AG08396 (cell line): Measurements from ENCODE around the gene GLMN.

Source experiments
- DNase-seq: peaks from one replicate; pipeline ENCODE4 v3.0.0; 2012; ENCODE audit warnings: low spot score, mixed read lengths

GLMN gene, protein sequence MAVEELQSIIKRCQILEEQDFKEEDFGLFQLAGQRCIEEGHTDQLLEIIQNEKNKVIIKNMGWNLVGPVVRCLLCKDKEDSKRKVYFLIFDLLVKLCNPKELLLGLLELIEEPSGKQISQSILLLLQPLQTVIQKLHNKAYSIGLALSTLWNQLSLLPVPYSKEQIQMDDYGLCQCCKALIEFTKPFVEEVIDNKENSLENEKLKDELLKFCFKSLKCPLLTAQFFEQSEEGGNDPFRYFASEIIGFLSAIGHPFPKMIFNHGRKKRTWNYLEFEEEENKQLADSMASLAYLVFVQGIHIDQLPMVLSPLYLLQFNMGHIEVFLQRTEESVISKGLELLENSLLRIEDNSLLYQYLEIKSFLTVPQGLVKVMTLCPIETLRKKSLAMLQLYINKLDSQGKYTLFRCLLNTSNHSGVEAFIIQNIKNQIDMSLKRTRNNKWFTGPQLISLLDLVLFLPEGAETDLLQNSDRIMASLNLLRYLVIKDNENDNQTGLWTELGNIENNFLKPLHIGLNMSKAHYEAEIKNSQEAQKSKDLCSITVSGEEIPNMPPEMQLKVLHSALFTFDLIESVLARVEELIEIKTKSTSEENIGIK

DNA sequence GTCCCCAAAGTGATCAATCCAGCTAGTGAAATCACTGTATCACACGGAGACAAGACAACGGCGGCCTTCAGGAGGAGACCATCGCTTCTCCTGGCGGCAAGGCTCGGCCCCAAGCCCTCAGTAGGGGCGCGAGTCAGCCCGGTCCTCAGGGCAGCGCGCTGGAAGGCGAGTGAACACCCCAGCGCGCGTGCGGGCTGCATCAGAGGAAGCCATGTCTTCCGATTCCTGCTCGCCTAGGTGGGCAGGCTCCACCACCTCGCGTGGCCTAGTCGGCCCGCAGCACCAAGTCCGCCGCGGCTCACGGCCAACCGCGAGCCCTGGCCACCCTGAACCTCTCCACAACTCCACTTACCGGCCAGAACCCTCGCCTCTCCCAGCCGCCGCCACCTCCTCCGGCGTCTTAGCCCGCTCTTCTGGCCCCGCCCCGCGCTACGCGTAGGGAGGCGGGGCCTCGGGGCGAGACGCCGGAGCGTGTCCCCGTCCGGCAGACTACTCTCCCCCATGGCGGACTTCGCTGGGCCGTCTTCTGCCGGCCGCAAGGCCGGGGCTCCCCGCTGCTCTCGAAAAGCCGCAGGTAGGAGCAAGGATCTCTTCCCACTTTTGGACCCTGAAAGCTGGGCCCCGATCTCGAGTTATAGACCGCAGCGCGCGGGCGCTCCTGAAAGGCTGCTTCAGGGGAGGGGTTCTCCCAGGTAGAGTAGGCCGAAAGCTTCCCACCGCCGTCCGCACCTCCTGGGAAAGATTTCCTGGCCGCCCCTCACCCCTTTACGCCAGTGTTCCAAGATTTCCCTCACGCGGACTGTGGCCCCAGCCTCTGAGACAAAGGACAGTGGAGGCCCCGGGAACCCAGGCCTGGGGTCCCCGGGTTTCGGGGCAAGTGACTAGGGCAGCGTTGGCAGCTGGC is at the start of gene GLMN, which contains the start of gene RPAP2:
TSS of gene GLMN (minus strand) at position 415 of the 904 bp plus-strand sequence. CDS start 988 bp downstream, outside the sequence.
TSS of gene RPAP2 (plus strand) at position 487 of the 904 bp plus-strand sequence. CDS start at position 502, 15 bp downstream.
- peak; percentile 91 for DNase-seq

DNA sequence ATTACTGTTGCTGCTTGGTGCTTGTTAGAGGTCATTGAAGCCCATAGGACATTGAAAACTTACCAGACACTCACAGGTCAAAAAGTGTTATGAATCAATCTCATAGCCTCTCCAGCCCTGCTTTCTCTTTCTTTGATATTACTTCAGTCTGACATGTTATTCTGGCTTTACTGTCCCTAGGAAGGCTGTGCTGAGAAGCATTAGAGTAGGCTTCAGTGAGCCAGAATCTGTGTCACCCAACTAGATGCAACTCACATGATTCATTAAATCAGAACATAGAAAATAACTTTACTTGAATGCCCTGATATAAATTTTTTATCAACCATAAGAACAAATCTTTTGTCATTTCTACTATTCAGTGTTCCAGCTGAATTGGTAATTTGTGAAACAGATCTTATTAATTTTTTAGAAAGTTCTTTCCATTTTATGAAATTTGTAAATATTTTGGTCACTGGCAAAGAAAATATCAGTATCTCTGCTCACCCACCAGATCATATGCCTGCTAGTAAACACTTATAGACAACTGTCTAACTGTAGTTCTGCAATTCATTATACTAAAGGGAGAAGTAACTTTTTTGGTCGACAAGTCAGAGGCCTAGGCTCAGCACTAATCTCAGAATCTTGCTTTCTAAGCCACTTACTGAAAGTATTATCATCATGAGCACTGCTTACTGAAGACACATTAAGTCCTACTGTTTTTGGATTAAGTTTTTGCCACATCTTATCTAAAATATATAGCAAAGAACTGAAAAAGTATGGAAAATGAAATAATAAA is 48.3 kb upstream of the GLMN start:
- no peak for DNase-seq

DNA sequence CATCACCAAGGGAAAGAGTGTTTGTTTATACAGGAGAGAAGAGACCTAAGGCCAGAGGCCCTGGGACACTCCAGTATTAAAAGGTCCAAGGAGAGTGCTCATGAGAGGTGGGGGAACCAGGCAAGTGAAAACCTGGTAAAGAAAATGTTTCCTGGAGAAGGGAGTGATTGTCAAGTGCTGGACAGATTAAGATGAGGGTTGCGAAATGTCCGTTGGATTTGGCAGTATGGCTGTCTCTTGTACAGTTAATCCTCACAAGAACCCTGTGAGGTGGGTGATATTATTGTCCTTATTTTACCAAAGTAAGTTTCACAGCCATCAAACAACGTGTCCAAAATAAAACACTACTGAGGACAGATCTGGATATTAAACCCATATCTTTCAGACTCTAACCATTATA is 44.3 kb upstream of the GLMN start:
- no peak for DNase-seq

DNA sequence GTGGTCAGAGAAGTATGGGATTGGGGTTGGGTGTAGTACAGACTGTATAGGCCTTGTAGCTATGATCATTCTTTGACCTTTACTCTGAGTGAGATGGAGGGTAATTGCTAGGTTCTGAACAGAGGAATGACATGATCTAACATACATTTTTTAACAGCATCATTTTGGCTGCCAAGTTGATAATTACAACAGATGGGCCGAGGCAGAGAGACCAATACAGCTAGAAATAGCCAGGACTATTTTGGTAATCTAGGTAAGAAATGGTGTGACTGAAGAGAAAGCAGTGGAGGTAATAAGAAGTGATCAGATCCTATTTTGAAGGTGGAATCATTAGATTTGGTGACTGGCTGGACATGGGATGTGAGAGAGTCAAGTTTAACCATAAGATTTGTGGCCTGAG is 43.6 kb upstream of the GLMN start:
- DNase-seq, result no peak

DNA sequence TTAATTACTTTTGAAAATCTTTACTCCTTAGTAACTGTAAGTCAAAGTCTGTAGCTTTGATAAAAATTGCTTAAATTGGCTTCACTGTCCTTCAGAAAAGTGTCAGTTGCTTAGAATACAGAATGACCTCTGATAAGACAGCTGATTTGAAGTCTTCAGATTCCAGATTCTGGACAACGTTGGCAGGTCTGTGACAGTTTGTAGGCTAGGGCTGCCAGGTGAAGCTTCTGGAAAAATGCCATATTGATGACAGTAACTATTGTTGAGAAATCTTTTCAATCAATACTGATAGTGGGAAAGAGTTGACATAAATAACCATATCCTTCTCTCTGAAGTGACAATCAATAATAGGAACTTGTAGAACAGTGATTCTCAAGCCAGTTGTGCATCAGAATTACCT is 41.4 kb upstream of the GLMN start:
- no peak for DNase-seq

DNA sequence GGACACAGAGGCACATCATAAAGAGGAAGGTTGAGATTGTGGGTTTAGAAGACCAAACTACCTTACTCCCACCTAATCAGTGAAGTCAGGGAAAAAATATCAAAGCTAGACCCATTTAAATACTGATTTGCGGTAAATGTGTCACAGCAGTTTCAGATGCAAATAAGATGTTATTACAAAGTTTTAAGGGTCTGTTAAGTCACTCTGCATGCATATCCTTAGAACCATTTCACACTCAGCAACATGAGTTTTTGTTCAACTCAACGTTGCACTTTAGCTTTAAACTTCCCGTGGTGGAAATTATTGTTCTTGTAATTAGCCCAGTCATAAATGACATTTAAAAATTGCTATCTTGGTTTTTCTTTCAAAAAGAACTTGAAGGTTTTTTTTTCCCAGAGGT is 34.9 kb upstream of the GLMN start:
- no peak for DNase-seq

DNA sequence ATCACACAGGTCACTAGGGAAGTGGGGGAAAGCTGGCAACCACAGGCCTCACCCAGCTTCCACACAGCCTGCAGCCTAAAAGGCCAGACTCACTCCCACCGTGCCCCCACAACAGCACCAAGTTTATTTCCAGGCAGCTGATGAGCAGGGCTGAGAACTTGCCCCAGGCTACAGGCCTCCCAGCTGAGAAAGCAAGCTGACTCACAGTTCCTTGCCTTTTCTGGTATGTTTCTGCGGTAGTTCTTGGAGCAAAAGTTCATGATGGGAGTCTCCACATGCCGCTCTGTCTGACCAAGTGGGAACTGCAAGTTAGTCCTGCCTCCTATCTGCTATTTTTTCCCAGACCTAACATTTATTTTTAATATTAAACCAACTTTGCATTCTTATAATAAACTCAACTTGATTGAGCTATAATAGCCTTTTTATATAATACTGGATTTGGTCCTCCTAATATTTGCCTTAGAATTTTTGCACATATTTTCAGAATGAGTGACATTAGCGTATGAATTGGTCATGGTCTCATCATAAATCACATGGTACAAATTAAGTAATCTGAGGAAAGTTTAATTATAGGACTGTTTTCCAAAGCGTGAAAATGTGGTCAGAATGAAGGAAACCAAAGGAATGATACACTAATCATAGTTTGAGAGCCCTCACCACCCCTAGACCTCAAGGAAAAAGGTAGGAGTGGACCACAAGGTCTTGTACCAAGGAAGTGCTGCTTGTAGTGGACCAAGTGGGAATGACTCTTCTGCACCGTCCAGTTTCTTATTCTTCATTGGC is 30.8 kb upstream of the GLMN start:
- no peak for DNase-seq

DNA sequence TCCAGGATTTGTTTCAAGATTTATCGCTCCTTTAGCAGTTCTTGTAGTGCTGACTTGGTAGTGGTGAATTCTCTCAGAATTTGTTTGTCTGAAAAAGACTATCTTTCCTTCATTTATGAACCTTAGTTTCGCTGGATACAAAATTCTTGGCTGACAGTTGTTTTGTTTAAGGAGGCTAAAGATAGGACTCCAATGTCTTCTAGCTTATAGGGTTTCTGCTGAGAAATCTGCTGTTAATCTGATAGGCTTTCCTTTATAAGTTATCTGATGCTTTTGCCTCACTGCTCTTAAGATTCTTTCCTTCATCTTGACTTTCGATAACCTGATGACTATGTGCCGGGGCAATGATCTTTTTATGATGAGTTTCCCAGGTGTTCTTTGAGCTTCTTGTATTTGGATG is 29.0 kb upstream of the GLMN start:
- DNase-seq, result no peak

DNA sequence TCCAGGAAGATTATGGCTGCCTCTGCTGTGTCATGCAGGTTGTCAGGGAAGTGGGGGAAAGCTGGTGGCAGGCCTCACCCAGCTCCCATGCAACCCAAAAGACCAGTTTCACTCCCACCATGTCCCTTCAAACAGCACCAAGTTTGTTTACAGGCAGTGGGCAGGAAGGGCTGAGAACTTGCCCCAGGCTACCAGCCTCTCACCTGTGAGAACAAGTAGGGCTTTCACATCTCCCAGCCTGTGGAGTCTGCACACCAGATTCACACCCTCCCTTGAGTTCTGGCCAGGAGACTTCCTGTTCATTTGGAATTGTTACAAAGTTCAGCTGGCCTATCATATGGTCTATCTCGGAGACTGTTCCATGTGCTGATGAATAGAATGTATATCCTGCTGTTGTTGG is 27.9 kb upstream of the GLMN start:
- DNase-seq, result no peak

DNA sequence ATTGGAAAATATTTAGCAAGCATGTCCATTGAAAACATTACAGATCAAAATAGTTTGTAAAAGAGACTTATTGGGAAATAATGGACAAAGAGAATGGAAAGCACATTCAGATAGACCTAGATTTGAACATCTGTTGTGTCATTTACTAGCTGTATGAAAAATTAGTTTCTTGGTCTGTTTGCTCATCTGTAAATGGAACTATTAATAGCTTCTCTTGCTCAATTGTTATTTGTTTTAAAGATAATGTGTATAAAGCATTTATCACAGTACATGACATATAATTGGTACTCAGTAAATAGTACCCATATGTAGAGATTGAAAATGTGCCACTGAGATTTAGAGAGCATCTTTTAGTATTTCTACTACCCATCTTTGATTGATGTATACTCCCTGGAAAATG is 26.0 kb upstream of the GLMN start:
- DNase-seq, result no peak

DNA sequence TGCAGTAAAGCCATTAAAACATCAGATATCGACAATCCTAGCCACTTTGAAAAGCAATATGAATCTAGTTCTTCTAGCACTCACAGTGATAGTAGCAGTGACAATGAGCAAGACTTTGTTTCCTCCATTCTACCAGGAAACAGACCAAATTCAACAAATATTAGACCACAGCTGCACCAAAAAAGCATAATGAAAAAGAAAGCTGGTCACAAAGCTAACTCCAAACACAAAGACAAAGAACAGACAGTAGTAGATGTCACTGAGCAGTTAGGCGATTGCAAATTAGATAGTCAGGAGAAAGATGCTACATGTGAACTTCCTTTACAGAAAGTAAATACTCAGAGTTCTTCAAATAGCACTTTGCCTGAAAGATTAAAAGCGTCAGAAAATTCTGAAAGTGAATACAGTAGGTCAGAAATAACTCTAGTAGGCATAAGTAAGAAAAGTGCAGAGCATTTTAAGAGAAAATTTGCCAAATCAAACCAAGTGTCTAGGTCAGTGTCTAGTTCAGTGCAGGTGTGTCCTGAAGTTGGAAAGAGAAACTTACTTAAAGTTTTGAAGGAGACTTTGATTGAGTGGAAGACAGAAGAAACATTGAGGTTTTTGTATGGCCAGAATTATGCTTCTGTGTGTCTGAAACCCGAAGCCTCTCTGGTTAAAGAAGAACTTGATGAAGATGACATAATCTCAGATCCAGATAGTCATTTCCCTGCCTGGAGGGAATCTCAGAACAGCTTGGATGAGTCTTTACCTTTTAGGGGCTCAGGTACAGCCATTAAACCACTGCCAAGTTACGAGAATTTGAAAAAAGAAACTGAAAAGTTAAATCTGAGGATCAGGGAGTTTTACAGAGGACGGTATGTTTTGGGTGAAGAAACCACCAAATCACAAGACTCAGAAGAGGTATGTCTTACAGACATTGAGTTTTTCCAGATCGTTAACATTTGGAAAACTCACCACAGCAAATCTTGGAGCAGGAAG is 25.0 kb upstream of the GLMN start:
- DNase-seq, result no peak

DNA sequence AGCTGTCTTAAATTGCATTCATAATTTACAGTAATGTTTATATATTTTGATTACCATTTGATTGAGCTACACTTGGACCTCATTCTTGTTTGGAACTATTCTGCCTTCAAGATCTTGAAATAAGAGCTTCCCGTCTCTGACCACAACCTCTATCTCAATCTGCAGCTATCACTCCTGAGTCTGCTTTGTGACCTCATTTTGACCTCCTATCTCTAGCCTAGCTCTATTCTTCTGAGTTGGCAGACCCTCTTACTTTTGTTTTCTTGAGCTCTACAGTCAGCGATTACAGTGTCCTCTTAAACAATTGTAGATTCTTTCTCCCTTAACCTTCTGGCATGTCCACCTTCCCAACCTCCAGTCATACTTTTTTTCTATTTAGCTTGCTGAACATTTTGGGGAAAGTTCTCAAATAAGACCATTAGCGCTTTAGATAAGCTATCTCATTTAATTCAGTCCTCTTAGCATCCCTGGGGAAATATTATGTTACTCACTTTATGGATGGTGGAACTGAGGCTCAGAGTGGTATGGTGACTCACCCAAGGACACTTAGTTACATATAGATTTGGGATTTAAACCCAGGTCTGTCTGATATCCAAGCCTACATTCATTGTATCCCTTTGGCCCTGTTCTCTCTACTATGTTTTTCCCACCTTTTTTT is 19.2 kb upstream of the GLMN start:
- no peak for DNase-seq

DNA sequence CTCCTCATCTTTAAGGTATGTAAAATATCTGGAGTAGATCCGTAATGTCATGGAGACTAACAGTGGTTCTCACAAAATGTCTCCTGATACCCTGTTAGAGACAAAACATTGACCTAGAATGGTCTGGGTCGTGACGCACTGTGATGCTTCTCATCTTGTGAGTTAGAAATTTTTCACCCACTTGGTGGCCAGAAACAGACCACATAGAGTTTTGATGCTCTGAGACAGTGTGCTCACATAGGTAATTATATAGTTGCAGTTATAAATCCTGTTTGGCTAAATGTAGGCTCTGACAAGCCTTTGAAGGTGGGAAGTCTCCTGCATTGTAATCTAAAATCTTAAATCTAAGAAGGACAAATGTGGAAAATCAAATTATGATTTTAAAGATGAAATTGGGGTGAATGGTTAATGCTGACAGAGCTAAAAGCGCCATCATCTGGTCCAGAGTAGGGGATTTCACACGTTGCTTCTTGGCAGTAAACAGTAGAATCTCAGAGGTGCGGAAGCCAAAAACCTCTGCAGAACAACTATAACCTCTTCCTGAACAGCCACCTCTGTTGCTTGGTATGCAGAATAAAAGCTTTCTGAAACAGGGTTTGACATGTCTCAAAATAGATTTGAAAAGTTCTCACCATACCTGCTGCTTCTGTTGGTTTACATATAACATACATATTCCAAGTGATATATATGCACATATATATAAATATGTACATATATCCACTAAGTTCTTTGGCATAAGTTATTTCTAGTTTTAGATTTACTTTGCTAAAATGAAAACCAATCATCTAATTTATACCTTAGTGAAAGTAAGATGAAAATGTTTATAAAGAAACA is 17.2 kb upstream of the GLMN start:
- no peak for DNase-seq

DNA sequence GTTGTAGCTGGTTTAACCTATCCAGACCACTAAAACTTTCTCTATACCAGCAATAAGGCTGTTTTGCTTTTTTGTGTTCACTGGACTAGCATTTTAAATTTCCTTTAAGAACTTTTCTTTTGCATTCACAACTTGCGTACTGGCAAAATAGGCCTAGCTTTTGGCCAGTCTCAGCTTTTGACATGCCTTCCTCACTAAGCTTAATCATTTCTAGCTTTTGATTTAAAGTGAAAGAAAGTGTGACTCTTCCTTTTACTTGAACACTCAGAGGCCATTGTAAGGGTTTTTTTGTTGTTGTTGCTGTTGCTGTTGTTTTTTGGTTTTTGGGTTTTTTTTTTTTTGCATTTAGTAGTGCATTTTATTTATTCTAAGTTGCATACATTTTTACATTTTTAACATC is 15.2 kb upstream of the GLMN start:
- no peak for DNase-seq

DNA sequence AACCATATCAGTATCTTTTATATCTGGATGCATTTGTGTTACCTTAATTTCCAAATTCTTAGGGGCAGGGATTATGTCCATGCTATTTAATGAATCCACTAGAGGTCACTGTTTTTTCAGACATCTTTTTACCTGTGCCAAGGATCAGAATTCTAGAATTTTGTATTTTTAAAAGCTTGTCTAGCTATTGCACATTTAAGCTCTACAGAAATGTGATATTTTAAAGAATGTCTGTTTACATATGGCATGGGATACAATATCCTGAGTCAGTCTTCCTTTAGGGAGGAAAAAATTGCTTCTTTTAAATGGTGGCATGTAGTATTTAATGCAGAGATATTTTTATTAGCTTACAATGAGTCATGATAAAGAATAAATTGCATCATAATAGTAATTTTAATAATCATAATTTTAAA is 11.4 kb upstream of the GLMN start:
- DNase-seq, result peak; percentile 22

DNA sequence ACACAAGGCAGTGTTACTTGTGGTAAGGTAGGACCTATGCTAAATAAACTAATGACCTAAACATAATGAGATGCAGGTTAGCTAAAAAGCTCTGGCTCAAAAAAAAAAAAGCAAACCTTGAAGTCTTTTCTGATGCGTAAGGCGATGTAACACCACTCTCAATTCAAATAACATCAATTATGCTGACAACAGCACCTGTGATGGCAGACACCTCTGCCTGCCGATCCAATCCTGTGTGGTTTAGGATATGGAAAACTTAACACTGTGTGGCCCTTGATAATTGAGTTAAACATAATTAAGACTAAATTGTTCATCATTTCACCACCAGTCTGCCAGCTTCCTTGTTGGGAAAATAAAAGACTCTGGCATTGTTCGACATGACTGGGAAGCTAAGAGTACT is 9.2 kb upstream of the GLMN start:
- DNase-seq, result no peak

DNA sequence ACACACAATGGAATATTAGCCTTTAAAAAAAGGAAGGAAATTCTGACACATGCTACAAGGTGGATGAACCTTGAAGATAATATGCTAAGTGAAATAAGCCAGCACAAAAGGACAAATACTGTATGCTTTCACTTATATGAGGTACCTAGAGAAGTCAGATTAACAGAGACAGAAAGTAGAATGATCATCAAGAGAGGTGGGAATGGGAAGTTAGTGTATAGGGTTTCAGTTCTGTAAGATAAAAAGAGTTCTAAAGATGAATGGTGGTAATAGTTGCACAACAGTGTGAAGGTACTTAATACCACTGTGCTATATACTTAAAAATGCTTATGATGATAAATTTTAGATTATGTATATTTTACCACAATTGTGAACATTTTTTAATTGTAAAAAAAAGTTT is 7.2 kb upstream of the GLMN start:
- DNase-seq, result no peak

DNA sequence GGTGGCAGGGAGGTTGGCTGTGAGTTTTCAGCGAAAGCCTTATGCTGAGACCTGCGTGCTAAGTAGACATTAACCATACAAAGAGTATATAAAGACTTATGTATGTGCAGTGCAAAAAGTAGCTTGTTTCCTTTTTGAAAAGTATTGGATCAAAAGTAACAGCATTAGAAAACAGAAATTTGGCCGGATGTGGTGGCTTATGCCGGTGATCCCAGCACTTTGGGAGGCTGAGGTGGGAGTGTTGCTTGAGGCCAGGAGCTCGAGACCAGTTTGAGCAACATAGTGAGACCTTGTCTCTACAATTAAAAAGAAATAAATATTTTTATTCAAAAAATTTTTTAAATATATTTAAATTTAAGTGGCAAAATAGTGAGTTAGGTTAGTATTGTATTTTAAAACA is 2.2 kb upstream of the GLMN start:
- DNase-seq, result no peak
